Measurements from ENCODE around the gene TTC16. TPM values are rescaled to one million over a fixed set of nuclear protein-coding genes. Genes with fewer than 3 reads are reported as not detected.

Gene TTC16
- total and polyA plus RNA-seq, 8 donors, result 0.02 to 0.09 (median 0.03) TPM; not detected in 4

DNA sequence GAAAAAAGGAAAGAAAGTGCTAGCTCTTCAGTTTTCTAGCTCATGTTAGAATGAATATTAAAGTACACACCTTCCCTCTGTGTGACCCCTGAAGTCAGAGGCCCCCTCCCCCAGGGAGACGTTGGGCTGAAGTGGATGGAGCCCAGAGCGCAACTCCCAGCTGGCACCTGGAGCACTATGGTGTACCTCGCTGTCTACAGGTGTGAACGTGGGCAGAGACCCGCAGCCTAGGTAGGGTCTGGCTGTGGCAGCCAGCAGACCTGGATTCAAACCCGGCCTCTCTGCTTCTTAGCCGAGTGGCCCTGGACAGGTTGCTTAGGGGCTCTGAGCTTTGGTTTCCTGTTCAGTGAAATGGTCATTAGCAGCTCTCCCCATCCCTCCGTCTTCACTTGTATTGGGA lies 12.9 kb downstream of the TTC16 start:
- no peaks in the 10 kb centered on the region for H3K27me3 ChIP-seq
- ATAC-seq, result no peak
- TF ChIP-seq, protein P1, sequence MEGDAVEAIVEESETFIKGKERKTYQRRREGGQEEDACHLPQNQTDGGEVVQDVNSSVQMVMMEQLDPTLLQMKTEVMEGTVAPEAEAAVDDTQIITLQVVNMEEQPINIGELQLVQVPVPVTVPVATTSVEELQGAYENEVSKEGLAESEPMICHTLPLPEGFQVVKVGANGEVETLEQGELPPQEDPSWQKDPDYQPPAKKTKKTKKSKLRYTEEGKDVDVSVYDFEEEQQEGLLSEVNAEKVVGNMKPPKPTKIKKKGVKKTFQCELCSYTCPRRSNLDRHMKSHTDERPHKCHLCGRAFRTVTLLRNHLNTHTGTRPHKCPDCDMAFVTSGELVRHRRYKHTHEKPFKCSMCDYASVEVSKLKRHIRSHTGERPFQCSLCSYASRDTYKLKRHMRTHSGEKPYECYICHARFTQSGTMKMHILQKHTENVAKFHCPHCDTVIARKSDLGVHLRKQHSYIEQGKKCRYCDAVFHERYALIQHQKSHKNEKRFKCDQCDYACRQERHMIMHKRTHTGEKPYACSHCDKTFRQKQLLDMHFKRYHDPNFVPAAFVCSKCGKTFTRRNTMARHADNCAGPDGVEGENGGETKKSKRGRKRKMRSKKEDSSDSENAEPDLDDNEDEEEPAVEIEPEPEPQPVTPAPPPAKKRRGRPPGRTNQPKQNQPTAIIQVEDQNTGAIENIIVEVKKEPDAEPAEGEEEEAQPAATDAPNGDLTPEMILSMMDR (IDR thresholded peaks at IDR 0.05), result no peak
- no peak for FAIRE-seq
- intact Hi-C loops (cut with DNase I), result loop anchor here in 1 of 3 donors (10.0 kb wide), 1 partner anchor 204 kb away; no protein-coding TSS in a partner anchor
- H3K9me3 ChIP-seq, result no peaks in the 10 kb centered on the region
- no peak overlapping the region for H3K27ac ChIP-seq
- no peaks in the 10 kb centered on the region for H3K4me1 ChIP-seq
- no peaks in the 10 kb centered on the region for H3K36me3 ChIP-seq
- H3K4me3 ChIP-seq, result no peak overlapping the region
- DNase-seq, result no peak
- 86 to 88% methylated on average over 8 of the region's 8 CpGs for WGBS, 2 donors

DNA sequence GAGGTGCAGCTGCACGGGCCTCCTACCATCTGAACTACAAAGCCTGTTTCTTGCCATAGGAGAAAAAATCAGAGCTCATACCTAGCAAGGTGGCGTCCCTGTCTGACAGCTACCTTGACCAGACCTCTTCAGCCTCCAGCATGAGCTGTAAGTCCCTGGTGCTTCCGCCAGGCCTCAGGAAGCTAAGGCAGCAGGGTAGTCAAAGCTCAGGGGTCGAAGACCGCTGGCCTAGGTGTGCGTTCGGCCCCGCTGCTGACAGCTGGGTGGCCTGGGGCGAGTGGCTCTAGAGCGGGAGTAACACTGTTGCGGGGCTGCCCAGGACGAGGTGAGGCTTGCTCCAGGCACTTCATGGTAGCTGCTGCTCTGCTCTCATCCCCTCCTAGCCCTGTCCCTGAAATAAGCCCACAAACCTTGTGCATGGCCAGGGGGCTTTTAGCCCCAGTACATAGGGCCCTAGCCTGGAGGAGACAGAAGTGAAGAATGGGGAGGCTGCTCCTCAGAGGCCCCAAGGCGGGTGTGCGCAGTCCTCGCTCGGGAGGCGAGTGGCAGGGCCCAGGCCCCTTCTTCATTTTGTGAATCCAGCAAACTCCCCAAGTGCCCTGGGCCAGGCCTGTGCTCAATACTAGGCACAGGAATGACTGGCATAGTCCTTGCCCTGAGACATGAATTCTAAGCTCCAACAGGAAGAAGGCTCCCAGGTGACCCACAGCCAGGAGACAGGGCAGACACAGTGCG lies 13.8 kb downstream of the TTC16 start:
- H3K4me3 ChIP-seq, result no peak overlapping the region
- no peaks in the 10 kb centered on the region for H3K27me3 ChIP-seq
- H3K36me3 ChIP-seq, result no peaks in the 10 kb centered on the region
- peaks cover 0 to 6% (median 4%) of the 10 kb centered on the region in 3 donors for H3K4me1 ChIP-seq
- ATAC-seq (no peak), DNase-seq (no peak), FAIRE-seq (no peak)
- H3K27ac ChIP-seq, result no peak overlapping the region
- intact Hi-C loops (cut with DNase I), result loop anchor here in 2 of 3 donors (5.0 to 10.0 kb wide), 3 partner anchors 137 to 235 kb away; no protein-coding TSS in a partner anchor
- 86 to 93% methylated on average over 18 of the region's 18 CpGs for WGBS, 2 donors
- TF ChIP-seq, protein P1 (IDR thresholded peaks at IDR 0.05), result no peak
- H3K9me3 ChIP-seq, result no peaks in the 10 kb centered on the region

DNA sequence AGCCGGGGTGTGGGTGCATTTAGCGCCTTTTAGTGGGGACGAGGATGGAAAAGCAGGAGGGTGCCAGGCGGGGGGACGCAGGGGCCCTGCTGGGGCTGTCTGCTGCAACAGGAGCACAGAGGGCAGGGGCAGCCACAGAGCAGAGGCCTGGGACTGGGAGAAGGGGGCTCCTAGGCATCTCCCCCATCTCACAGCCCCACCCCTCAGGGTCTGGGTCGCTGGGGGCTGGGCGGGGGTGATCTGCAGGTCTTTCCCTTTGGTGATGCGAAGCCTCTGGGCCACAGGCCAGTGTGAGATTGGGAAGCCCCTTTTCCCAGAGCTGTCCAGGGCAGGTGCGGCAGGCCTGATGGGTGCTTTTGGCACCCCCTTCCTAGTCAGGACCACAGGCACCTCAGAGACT lies 14.4 kb downstream of the TTC16 start:
- ATAC-seq, result no peak
- no peaks in the 10 kb centered on the region for H3K27me3 ChIP-seq
- 87 to 91% methylated on average over 9 of the region's 9 CpGs for WGBS, 2 donors
- no peaks in the 10 kb centered on the region for H3K9me3 ChIP-seq
- TF ChIP-seq, protein P1 (IDR thresholded peaks at IDR 0.05), result no peak
- peaks cover 0 to 6% (median 4%) of the 10 kb centered on the region in 3 donors for H3K4me1 ChIP-seq
- intact Hi-C loops (cut with DNase I), result loop anchor here in 2 of 3 donors (5.0 to 10.0 kb wide), 2 partner anchors 138 to 235 kb away; no protein-coding TSS in a partner anchor
- H3K4me3 ChIP-seq, result no peak overlapping the region
- H3K36me3 ChIP-seq, result no peaks in the 10 kb centered on the region
- DNase-seq, result peak in 1 of 6 donors; percentile 61
- FAIRE-seq, result no peak
- no peak overlapping the region for H3K27ac ChIP-seq

DNA sequence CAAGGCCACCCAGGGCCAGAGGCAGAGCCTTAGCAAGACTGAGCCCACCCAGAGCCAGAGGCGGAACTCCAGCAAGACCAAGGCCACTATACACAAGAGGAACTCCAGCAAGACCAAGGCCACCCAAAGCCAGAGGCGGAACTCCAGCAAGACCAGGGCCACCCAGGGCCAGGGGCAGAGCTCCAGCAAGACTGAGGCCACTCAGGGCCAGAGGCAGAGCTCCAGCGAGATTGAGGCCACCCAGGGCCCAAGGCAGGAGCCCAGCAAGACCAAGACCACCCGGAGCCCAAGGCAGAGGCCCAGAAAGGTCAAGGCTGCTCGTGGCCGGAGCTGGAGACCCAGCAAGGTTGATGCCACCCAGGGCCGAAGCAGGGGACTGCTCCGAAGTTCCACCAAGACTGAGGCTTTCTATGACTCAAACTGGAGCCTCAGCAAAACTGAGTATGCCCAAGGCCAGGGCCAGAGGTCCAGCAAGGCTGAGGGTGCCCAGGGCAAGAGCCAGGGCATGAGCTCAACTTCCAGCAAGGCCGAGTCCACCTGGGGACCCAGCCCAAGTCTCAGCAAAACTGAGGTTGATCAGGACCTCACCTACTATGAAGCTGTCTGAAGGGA lies 15.0 kb downstream of the TTC16 start:
- WGBS, 2 donors, result 82 to 86% methylated on average over 9 of the region's 9 CpGs
- ATAC-seq, result no peak
- no peaks in the 10 kb centered on the region for H3K36me3 ChIP-seq
- H3K4me3 ChIP-seq, result no peak overlapping the region
- H3K27me3 ChIP-seq, result no peaks in the 10 kb centered on the region
- FAIRE-seq, result no peak
- no peak overlapping the region for H3K27ac ChIP-seq
- TF ChIP-seq, protein P1 (IDR thresholded peaks at IDR 0.05), result no peak
- intact Hi-C loops (cut with DNase I), result loop anchor here in 2 of 3 donors (5.0 to 10.0 kb wide), 2 partner anchors 139 to 236 kb away; no protein-coding TSS in a partner anchor
- H3K4me1 ChIP-seq, result peaks cover 0 to 6% (median 4%) of the 10 kb centered on the region in 3 donors
- no peaks in the 10 kb centered on the region for H3K9me3 ChIP-seq
- DNase-seq, result peak in 1 of 6 donors; percentile 57
